Measurements from ENCODE around the gene CLDN9.

Gene CLDN9

DNA sequence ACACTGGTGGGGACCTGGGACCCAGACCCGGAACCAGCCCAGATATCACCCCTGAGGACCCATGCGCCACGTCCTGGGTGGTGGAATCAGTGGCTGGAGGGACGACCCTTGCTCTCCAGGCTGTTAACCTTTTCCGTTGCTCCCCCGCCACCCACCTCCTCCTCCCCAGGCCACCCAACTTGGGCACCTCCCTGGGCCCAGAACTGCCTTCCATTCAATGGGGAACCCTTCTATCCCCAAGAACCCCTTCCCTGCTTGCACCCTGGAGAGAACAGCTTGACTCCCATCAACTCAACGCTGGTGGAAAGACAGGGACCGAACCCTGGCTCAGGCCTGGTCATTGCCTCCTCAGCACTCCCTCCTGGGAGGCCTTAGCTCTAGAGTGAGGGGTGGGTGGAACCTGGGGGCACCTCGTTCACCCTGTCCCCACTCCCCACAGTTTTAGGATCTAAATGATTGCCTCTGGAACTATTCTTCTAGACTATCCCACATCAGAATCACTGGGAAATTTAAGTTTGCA, 47.1 kb downstream of the CLDN9 start (continued):
- TF ChIP-seq, protein P1, sequence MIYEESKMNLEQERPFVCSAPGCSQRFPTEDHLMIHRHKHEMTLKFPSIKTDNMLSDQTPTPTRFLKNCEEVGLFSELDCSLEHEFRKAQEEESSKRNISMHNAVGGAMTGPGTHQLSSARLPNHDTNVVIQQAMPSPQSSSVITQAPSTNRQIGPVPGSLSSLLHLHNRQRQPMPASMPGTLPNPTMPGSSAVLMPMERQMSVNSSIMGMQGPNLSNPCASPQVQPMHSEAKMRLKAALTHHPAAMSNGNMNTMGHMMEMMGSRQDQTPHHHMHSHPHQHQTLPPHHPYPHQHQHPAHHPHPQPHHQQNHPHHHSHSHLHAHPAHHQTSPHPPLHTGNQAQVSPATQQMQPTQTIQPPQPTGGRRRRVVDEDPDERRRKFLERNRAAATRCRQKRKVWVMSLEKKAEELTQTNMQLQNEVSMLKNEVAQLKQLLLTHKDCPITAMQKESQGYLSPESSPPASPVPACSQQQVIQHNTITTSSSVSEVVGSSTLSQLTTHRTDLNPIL (CRISPR knock-in tag; IDR thresholded peaks at IDR 0.05; ENCODE audit: low read depth) = no peak
- TF ChIP-seq CSDC2 (CRISPR knock-in tag; IDR thresholded peaks at IDR 0.05) = no peak
- no peak for TF ChIP-seq ZNF8 (CRISPR knock-in tag; IDR thresholded peaks at IDR 0.05)
- no peak for TF ChIP-seq ZFP3 (CRISPR knock-in tag; IDR thresholded peaks at IDR 0.05)
- no peak for TF ChIP-seq OSR1 (CRISPR knock-in tag; IDR thresholded peaks at IDR 0.05)

DNA sequence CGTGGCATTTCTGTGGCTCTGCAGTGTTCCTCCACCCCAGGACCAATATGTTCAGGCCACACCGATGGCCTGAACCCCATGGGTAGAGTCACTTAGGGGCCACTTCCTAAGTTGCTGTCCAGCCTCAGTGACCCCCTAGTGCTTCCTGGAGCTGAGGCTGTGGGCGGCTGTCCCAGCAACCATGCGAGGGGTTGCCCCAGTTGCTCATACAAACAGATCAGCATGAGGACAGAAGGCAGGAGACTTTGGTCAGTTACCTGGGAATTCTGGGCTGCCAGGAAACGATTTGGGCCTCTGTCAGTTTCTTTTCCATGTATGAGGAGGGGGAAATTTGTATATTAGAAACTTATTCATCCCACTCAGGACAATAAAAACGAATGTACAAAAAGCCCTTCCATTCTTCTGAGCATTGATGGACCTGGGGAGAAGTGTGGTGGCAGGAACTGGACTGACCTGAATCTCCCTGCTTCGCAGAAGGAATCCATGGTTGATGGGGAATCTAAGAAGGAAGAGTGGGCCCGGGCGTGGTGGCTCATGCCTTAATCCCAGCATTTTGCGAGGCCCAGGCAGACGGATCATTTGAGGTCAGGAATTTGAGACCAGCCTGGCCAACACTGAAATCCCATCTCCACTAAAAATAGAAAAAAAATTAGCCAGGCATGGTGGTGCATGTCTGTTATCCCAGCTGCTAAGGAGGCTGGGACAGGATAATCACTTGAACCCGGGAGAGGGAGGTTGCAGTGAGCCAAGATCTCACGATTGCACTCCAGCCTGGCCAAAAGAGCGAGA, 47.8 kb downstream of the CLDN9 start:
- ATAC-seq = no peak
- no peak for TF ChIP-seq ZFP30 (CRISPR knock-in tag; IDR thresholded peaks at IDR 0.05)
- TF ChIP-seq BACH2 (CRISPR knock-in tag; IDR thresholded peaks at IDR 0.05; ENCODE audit: borderline replicate concordance) = no peak
- no peak for TF ChIP-seq GLIS3 (CRISPR knock-in tag; IDR thresholded peaks at IDR 0.05)
- TF ChIP-seq SNAI2 (CRISPR knock-in tag; IDR thresholded peaks at IDR 0.05) = no peak
- no peak for TF ChIP-seq ESRRG (CRISPR knock-in tag; IDR thresholded peaks at IDR 0.05)
- TF ChIP-seq ZC3H10 (CRISPR knock-in tag; IDR thresholded peaks at IDR 0.05) = no peak
- no peak for TF ChIP-seq TCF4 (CRISPR knock-in tag; IDR thresholded peaks at IDR 0.05; ENCODE audit: borderline replicate concordance)
- TF ChIP-seq RARB (CRISPR knock-in tag; IDR thresholded peaks at IDR 0.05) = no peak
- TF ChIP-seq CSDC2 (CRISPR knock-in tag; IDR thresholded peaks at IDR 0.05) = no peak

DNA sequence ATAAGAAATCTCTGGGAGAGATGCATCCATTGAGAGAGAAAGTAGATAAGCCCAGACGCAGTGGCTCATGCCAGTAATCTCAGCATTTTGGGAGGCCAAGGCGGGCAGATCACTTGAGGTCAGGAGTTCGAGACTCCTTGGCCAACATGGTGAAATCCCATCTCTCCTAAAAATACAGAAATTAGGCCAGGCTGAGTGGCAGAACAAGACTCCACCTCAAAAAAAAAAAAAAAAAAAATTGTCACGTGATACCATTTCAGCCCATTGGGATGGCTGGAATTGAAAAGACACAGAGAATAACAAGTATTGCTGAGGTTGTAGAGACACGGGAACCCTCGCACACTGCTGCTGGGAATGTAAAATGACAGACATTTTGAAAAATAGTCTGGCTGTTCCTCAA, 49.8 kb downstream of the CLDN9 start:
- TF ChIP-seq GLIS3 (CRISPR knock-in tag; IDR thresholded peaks at IDR 0.05) (no peak), ZNF8 (CRISPR knock-in tag; IDR thresholded peaks at IDR 0.05) (no peak), RARB (CRISPR knock-in tag; IDR thresholded peaks at IDR 0.05) (no peak), PPARA (CRISPR knock-in tag; IDR thresholded peaks at IDR 0.05; ENCODE audit: borderline replicate concordance) (no peak), BACH2 (CRISPR knock-in tag; IDR thresholded peaks at IDR 0.05; ENCODE audit: borderline replicate concordance) (no peak), ZFP30 (CRISPR knock-in tag; IDR thresholded peaks at IDR 0.05) (no peak), ESRRG (CRISPR knock-in tag; IDR thresholded peaks at IDR 0.05) (no peak), TOX (CRISPR knock-in tag; IDR thresholded peaks at IDR 0.05; ENCODE audit: borderline replicate concordance) (no peak), CSDC2 (CRISPR knock-in tag; IDR thresholded peaks at IDR 0.05) (no peak)
- TF ChIP-seq, protein P2, sequence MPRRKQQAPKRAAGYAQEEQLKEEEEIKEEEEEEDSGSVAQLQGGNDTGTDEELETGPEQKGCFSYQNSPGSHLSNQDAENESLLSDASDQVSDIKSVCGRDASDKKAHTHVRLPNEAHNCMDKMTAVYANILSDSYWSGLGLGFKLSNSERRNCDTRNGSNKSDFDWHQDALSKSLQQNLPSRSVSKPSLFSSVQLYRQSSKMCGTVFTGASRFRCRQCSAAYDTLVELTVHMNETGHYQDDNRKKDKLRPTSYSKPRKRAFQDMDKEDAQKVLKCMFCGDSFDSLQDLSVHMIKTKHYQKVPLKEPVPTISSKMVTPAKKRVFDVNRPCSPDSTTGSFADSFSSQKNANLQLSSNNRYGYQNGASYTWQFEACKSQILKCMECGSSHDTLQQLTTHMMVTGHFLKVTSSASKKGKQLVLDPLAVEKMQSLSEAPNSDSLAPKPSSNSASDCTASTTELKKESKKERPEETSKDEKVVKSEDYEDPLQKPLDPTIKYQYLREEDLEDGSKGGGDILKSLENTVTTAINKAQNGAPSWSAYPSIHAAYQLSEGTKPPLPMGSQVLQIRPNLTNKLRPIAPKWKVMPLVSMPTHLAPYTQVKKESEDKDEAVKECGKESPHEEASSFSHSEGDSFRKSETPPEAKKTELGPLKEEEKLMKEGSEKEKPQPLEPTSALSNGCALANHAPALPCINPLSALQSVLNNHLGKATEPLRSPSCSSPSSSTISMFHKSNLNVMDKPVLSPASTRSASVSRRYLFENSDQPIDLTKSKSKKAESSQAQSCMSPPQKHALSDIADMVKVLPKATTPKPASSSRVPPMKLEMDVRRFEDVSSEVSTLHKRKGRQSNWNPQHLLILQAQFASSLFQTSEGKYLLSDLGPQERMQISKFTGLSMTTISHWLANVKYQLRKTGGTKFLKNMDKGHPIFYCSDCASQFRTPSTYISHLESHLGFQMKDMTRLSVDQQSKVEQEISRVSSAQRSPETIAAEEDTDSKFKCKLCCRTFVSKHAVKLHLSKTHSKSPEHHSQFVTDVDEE (CRISPR knock-in tag; IDR thresholded peaks at IDR 0.05) = no peak

DNA sequence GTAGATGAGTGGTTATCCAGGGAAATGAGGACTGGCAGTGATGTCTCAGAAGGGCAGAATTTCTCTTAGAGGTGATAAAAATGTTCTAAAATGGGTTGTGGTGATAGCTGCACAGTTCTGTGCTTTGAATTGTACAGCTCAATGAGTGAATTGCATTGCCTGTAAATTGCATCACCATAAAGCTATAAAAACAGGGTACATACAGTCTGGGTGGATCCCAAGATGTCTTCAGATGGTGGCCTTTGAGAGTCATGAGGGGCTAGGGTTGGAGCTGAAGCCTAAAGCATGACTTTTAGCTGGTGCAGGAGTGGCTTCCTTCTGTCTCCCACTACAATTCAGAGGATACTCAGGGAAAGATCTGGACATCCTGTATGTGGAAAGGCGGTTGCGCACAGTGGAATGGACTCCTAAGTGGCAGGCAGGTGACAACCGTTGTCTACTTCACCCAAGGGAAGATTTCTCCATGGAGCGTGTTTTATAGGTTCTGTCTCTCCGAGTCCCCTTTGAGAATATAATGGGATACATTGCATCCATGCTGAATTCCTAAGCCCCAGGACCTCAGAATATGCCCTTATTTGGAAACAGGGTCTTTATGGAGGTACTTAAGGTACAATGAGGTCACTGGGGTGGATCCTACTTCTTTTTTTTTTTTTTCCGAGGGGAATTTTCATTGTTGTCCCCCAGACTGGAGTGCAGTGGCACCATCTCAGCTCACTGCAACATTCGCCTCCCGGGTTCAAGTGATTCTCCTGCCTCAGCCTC, 51.1 kb downstream of the CLDN9 start:
- TF ChIP-seq ZC3H10 (CRISPR knock-in tag; IDR thresholded peaks at IDR 0.05) = no peak
- TF ChIP-seq, protein P3, sequence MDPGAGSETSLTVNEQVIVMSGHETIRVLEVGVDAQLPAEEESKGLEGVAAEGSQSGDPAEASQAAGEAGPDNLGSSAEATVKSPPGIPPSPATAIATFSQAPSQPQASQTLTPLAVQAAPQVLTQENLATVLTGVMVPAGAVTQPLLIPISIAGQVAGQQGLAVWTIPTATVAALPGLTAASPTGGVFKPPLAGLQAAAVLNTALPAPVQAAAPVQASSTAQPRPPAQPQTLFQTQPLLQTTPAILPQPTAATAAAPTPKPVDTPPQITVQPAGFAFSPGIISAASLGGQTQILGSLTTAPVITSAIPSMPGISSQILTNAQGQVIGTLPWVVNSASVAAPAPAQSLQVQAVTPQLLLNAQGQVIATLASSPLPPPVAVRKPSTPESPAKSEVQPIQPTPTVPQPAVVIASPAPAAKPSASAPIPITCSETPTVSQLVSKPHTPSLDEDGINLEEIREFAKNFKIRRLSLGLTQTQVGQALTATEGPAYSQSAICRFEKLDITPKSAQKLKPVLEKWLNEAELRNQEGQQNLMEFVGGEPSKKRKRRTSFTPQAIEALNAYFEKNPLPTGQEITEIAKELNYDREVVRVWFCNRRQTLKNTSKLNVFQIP (CRISPR knock-in tag; IDR thresholded peaks at IDR 0.05; ENCODE audit: borderline replicate concordance, low read depth) = no peak
- TF ChIP-seq, protein P4, sequence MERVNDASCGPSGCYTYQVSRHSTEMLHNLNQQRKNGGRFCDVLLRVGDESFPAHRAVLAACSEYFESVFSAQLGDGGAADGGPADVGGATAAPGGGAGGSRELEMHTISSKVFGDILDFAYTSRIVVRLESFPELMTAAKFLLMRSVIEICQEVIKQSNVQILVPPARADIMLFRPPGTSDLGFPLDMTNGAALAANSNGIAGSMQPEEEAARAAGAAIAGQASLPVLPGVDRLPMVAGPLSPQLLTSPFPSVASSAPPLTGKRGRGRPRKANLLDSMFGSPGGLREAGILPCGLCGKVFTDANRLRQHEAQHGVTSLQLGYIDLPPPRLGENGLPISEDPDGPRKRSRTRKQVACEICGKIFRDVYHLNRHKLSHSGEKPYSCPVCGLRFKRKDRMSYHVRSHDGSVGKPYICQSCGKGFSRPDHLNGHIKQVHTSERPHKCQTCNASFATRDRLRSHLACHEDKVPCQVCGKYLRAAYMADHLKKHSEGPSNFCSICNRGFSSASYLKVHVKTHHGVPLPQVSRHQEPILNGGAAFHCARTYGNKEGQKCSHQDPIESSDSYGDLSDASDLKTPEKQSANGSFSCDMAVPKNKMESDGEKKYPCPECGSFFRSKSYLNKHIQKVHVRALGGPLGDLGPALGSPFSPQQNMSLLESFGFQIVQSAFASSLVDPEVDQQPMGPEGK (CRISPR knock-in tag; IDR thresholded peaks at IDR 0.05; ENCODE audit: borderline replicate concordance) = no peak
- no peak for TF ChIP-seq CSDC2 (CRISPR knock-in tag; IDR thresholded peaks at IDR 0.05)
- TF ChIP-seq TCF4 (CRISPR knock-in tag; IDR thresholded peaks at IDR 0.05; ENCODE audit: borderline replicate concordance) = no peak
- no peak for TF ChIP-seq ZNF565 (CRISPR knock-in tag; conservative IDR thresholded peaks at IDR 0.05; ENCODE audit: low read depth)
- TF ChIP-seq ISL1 (CRISPR knock-in tag; IDR thresholded peaks at IDR 0.05) = no peak
- ATAC-seq = no peak

More for the DNA sequence above, 49.8 kb downstream of the CLDN9 start:
- no peak for ATAC-seq

Measured in SK-N-SH treated with all-trans-retinoic acid at 6 μM for 48 hours (cell line).